OCI-LY7 (cell line): ENCODE results near the gene ENTPD6.

Experiments used
- CTCF ChIP-seq: fragments of 200-600 bp; sonication (generic); conservative IDR thresholded peaks from 2 replicates; pipeline ENCODE4 v1.5.1; 2014; ENCODE audit warnings: mild to moderate bottlenecking, antibody characterized with exemption, low read length, moderate library complexity, mixed read lengths
- EZH2phosphoT487 ChIP-seq: fragments of 200-600 bp; sonication (generic); IDR thresholded peaks from 2 replicates; pipeline ENCODE4 v1.6.1; 2018; ENCODE audit warnings: low read depth, borderline replicate concordance, mild to moderate bottlenecking, mixed run types, antibody characterized with exemption, low read length, moderate library complexity, mixed read lengths

GRCh38 chr20:25249198-25249931, 53.9 kb downstream of the ENTPD6 start:
- TF ChIP-seq CTCF (0 out of 2 replicates have a peak, but pooled peaks have one; percentile 20), EZH2phosphoT487 (no peak)
